H7 (cell line): ENCODE data around the gene STARD3NL. TPM values are rescaled to one million over a fixed set of nuclear protein-coding genes. Genes with fewer than 3 reads are reported as not detected.
"Not testable (repeated sequence)": the region's sequence is repeated elsewhere in the genome, so short reads cannot be mapped to it uniquely, and the experiment has no call there.

Source experiments
- DNase-seq: peaks from one replicate; pipeline ENCODE4 v3.0.0; 2012
- H3K27me3 ChIP-seq: 2 replicates; pipeline ENCODE4 v1.6.0; 2011; ENCODE audit warnings: mild to moderate bottlenecking, low read length; ENCODE audit not compliant: control insufficient read depth, insufficient read depth
- H3K36me3 ChIP-seq: replicated peaks from 2 replicates; pipeline ENCODE4 v1.5.1; 2011; ENCODE audit warnings: low read length; ENCODE audit not compliant: control insufficient read depth, insufficient read depth
- H3K4me3 ChIP-seq: 2 replicates; pipeline ENCODE4 v1.5.1; 2011; ENCODE audit warnings: low read depth, mild to moderate bottlenecking, control low read depth, low read length, moderate library complexity; ENCODE audit not compliant: insufficient read depth
- total RNA-seq: library from RNA; depleted of rRNA; stranded (reverse); fragments of >200 nt; shearing (Covaris generic); gene quantifications from 2 replicates; pipeline ENCODE4 v1.2.3, GENCODE V29; 2014

The STARD3NL gene
- total RNA-seq, 1 experiment from 2014 or later: 66.0 TPM

DNA sequence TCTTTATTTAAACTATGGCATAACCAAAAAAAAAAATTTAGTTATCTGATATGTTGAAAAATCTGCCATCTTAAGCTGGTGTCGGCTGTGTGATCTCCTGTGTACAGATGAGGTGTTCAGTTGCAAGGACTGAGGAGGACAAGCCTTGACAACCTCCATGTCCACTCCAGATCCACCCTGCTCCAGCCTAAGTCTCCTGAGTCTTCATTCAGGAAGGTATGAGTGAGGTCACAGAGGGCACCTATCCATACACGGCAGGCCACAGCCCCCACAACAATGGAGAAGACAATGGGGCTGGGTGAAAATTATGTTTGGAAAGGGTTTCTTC is 79.3 kb downstream of the STARD3NL start:
- H3K4me3 ChIP-seq: no peak overlapping the region
- DNase-seq: no peak
- H3K36me3 ChIP-seq: no peaks in the 10 kb centered on the region
- no peaks in the 10 kb centered on the region for H3K27me3 ChIP-seq

- H3K36me3 ChIP-seq, DNase-seq, H3K4me3 ChIP-seq, H3K27me3 ChIP-seq: not testable (repeated sequence)
These were observed 81.1 kb downstream of the STARD3NL start for GRCh38 chr7:38259157-38259556.

DNA sequence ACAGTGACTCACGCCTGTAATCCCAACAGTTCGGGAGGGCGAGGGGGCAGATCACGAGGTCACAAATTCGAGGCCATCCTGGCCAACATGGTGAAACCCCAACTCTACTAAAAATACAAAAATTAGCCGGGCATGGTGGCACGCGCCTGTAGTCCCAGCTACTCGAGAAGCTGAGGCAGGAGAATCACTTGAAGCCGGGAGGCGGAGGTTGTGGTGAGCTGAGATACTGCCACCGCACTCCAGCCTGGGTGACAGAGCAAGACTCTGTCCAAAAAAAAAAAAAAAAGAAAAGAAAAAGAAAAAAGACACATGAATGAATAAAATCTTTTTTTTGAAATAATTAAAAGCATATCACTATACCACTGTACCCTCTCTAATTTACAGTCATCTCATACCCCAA is 83.6 kb downstream of the STARD3NL start:
- not testable (repeated sequence) for H3K36me3 ChIP-seq, DNase-seq, H3K27me3 ChIP-seq, H3K4me3 ChIP-seq

GRCh38 chr7:38262026-38262425 is 84.0 kb downstream of the STARD3NL start:
- H3K36me3 ChIP-seq, DNase-seq, H3K4me3 ChIP-seq, H3K27me3 ChIP-seq: not testable (repeated sequence)

GRCh38 chr7:38262545-38262944 is 84.5 kb downstream of the STARD3NL start:
- DNase-seq: no peak
- no peaks in the 10 kb centered on the region for H3K27me3 ChIP-seq
- H3K4me3 ChIP-seq: no peak overlapping the region
- H3K36me3 ChIP-seq: no peaks in the 10 kb centered on the region

DNA sequence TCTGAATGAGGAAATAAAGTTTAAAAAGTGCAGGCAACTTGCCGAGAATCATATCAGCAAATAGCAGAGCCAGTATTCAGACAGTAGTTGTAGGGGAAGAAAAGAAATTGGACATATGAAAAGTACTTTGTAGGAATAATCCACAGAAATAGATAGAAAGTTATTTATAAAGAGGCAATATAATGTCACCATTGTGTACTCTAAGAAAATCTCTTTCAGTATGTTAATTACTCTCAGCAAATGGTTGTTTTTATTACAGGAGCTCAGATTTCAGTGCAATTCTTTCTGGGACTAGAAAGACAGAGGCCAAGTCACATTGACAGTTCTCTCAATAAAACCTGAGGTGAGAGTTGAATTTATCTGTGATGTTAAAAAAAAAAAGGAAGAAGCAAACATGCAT is 85.2 kb downstream of the STARD3NL start:
- H3K4me3 ChIP-seq, H3K36me3 ChIP-seq, H3K27me3 ChIP-seq, DNase-seq: not testable (repeated sequence)

- H3K36me3 ChIP-seq, H3K27me3 ChIP-seq, H3K4me3 ChIP-seq, DNase-seq: not testable (repeated sequence)
These were observed 86.6 kb downstream of the STARD3NL start for GRCh38 chr7:38264602-38265001.

DNA sequence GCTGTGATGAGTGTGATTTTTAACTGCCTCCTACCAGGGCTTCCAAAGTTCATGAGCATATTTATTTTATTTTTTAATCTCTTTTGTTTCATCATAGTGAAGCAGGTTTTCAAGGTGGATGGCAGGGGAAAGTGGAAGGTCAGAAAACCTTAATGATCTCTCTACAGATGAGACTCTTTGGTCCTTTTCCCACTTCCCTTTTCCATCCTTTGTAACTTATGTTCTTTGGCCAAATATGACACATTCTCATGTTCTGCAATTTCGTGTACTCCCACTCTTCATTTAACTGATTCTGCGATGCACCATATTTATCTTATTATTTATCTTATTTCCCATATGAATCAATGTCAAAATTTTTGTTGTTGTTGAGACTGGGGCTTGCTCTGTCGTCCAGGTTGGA is 87.9 kb downstream of the STARD3NL start:
- H3K4me3 ChIP-seq, DNase-seq: not testable (repeated sequence)

DNA sequence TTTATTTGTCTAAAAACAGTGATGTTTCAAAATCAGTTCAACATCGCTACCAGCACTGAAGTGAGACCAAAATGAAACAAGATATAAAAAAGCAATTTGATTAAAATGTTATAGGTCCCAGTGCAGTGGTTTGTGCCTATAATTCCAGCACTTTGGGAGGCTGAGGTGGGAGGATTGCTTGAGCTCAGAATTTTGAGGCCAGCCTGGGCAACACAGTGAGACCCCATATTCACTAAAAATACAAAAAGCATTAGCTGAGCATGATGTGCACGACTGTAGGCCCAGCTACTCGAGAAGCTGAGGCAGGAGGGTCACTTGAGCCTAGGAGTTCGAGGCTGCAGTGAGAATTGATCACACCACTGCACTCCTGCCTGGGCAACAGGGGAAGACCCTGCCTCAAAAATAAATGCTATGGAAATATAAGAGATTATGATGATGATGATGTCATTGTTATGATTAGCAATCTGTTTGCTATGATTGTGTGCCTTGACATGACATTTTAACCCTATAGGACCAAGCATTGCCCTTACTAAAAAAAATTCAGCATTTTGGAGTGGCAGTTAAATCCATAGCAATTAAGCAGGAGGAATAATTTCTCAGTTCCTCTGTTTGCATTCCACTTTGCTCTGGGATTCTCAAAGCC is 91.8 kb downstream of the STARD3NL start:
- not testable (repeated sequence) for DNase-seq, H3K36me3 ChIP-seq, H3K4me3 ChIP-seq, H3K27me3 ChIP-seq

More for the DNA sequence above, 87.9 kb downstream of the STARD3NL start:
- H3K36me3 ChIP-seq, H3K27me3 ChIP-seq: not testable (repeated sequence)

DNA sequence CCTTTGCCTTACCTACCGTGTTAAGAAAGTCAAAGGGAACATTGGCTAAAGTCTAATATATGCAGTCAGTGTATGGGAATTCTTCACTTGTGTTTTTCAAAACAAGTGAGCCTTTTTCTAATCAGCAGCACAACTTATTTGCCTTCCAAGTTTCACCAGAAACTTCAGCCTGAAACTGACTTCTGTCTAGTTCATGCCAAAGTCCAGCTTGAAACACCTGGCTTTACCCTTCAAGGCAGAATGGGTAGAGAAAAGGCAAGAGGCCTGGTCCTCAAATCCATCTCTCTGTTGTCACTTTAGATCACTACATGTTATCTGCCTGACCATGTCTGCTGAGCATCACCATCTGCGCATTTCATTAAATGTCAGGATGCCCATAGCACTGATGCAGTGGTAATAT is 92.4 kb downstream of the STARD3NL start:
- H3K36me3 ChIP-seq, DNase-seq, H3K27me3 ChIP-seq, H3K4me3 ChIP-seq: not testable (repeated sequence)

- no peak for DNase-seq
- no peaks in the 10 kb centered on the region for H3K36me3 ChIP-seq
- H3K4me3 ChIP-seq: no peak within 1 kb of the TSS
- H3K27me3 ChIP-seq: no peaks in the 10 kb centered on the region
These were observed 95.4 kb downstream of the STARD3NL start, which contains the start of gene TARP for GRCh38 chr7:38273286-38273995. Gene TARP, minus strand, starts transcription at chr7:38273636.

- no peak for DNase-seq
- Histone ChIP-seq H3K4me3 (no peak overlapping the region), H3K27me3 (no peaks in the 10 kb centered on the region), H3K36me3 (no peaks in the 10 kb centered on the region)
These were observed 96.4 kb downstream of the STARD3NL start for GRCh38 chr7:38274486-38274885.

GRCh38 chr7:38274927-38275620 is 97.0 kb downstream of the STARD3NL start:
- H3K27me3 ChIP-seq: no peaks in the 10 kb centered on the region
- H3K36me3 ChIP-seq: no peaks in the 10 kb centered on the region
- no peak for DNase-seq
- no peak overlapping the region for H3K4me3 ChIP-seq

DNA sequence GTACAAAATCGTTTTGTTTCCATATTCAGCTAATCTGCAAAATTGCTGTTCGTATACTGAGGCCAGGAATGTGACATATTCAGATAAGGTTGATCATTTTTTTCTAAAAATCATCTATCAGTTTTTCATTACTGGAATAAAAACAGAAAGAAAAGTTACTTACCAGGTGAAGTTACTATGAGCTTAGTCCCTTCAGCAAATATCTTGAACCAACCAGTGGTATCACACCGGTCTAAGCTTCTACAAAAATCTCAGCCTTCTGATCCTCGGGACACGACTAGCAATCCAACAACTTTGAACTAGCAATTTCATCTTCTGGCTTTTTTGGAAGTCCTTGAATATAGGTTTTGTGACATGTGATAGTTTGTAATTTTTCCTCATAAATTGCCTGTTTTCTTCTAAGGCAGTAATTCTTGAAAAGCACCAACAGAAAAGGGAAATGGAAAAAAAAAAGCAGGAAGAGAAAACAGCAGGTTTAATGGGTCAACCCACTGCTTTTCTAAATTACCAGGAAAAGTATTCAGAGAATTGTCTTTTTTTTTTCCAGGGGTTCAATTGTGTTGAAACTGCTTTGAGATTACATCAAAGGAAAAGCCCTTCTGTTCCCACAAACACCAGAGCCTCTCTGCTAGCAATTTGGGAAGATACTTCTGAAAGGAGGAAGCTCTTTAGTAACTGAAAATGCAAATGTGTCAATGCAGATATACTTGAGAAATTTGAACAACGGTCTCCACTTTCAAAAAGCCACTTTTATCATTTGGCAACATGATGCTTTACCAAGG is 98.2 kb downstream of the STARD3NL start:
- no peaks in the 10 kb centered on the region for H3K27me3 ChIP-seq
- DNase-seq: no peak
- H3K4me3 ChIP-seq: no peak overlapping the region
- no peaks in the 10 kb centered on the region for H3K36me3 ChIP-seq
